H1 (cell line): ENCODE measurements around the gene MAP3K10. TPM values are rescaled to one million over a fixed set of nuclear protein-coding genes. Genes with fewer than 3 reads are reported as not detected.
A peak's percentile ranks its signal among the peaks of the same experiment; 100 is the strongest.

Source experiments
- CTCF ChIA-PET: fragments of 300-600 bp; sonication (Branson Sonifier 250); formaldehyde crosslinking; loops from one replicate; lab custom pipeline; 2021; ENCODE audit not compliant: partially characterized antibody; lab: Charles Lee
- POLR2A ChIA-PET: fragments of 300-600 bp; sonication (Branson Sonifier 250); formaldehyde crosslinking; loops from one replicate; lab custom pipeline; 2021; ENCODE audit warnings: inconsistent platforms; ENCODE audit not compliant: partially characterized antibody; lab: Charles Lee
- DNase-seq, 2 experiments: peaks; one replicate each; pipeline versions ENCODE4 v3.0.0 to v3.0.0-alpha.2; 2010 to 2022; ENCODE audit warnings: low spot score in 2 of 2, low read depth in 1 of 2, mixed read lengths in 1 of 2
- FAIRE-seq: peaks from 2 replicates; lab custom pipeline; 2011; peaks lifted over from hg19 to GRCh38; lab: Jason Lieb, UNC
- H2AFZ ChIP-seq: 2 replicates; pipeline ENCODE4 v1.8.1; 2012; ENCODE audit warnings: low read length, inconsistent platforms
- H2AK5ac ChIP-seq: 2 replicates; pipeline ENCODE4 v1.6.1; 2013; ENCODE audit warnings: low read depth, low read length
- H2BK120ac ChIP-seq: replicated peaks from 2 replicates; pipeline ENCODE3; 2013; ENCODE audit warnings: low read depth, low read length, inconsistent platforms
- H2BK12ac ChIP-seq: 2 replicates; pipeline ENCODE4 v1.6.1; 2013; ENCODE audit warnings: low read depth, low read length
- H2BK15ac ChIP-seq: 2 replicates; pipeline ENCODE4 v1.6.1; 2013; ENCODE audit warnings: low read length
- H2BK20ac ChIP-seq: 2 replicates; pipeline ENCODE4 v1.6.1; 2013; ENCODE audit warnings: low read length
- H2BK5ac ChIP-seq: 2 replicates; pipeline ENCODE4 v1.6.1; 2013; ENCODE audit warnings: low read depth, low read length
- H3K14ac ChIP-seq: 2 replicates; pipeline ENCODE4 v1.6.1; 2013; ENCODE audit warnings: inconsistent platforms; ENCODE audit not compliant: insufficient read length
- H3K18ac ChIP-seq: 2 replicates; pipeline ENCODE4 v1.6.1; 2013; ENCODE audit warnings: low read length; ENCODE audit errors: extremely low read depth
- H3K23ac ChIP-seq: 2 replicates; pipeline ENCODE4 v1.6.1; 2013; ENCODE audit warnings: inconsistent platforms; ENCODE audit not compliant: insufficient read length
- H3K23me2 ChIP-seq: 2 replicates; pipeline ENCODE4 v1.6.1; 2013; ENCODE audit warnings: low read depth, low read length
- H3K27ac ChIP-seq: 2 replicates; pipeline ENCODE4 v1.6.1; 2011; ENCODE audit warnings: low read depth, low read length, inconsistent platforms
- H3K27me3 ChIP-seq, 4 experiments: replicated peaks in 1 of 4; 1 replicate in 1 of 4; 2 replicates in 3 of 4; pipeline versions ENCODE4 v1.6.1 to v1.8.1; 2011 to 2013; ENCODE audit warnings: low read length in 3 of 4, mild to moderate bottlenecking in 3 of 4, inconsistent platforms in 2 of 4, mixed read lengths in 2 of 4, moderate library complexity in 1 of 4; ENCODE audit not compliant: control insufficient read depth in 3 of 4, insufficient read depth in 3 of 4; ENCODE audit errors: extremely low read depth in 1 of 4
- H3K36me3 ChIP-seq, 4 experiments: 2 replicates each; pipeline versions ENCODE4 v1.6.1 to v1.8.1; 2011 to 2013; ENCODE audit warnings: mild to moderate bottlenecking in 4 of 4, low read length in 3 of 4, moderate library complexity in 2 of 4, control low read depth in 1 of 4, inconsistent platforms in 1 of 4; ENCODE audit not compliant: insufficient read depth in 4 of 4, control insufficient read depth in 2 of 4
- H3K4ac ChIP-seq: replicated peaks from 2 replicates; pipeline ENCODE3; 2013; ENCODE audit warnings: low read length, low read depth, mixed read lengths, inconsistent platforms; ENCODE audit not compliant: insufficient read length
- H3K4me1 ChIP-seq, 4 experiments: replicated peaks in 1 of 4; 1 replicate in 1 of 4; 2 replicates in 3 of 4; pipeline versions ENCODE4 v1.6.1 to v1.8.1; 2011 to 2013; ENCODE audit warnings: low read length in 3 of 4, inconsistent platforms in 2 of 4, mixed read lengths in 1 of 4; ENCODE audit not compliant: insufficient read depth in 4 of 4, control insufficient read depth in 3 of 4
- H3K4me2 ChIP-seq, 2 experiments: 2 replicates each; pipeline versions ENCODE4 v1.6.1 to v1.8.1; 2011 to 2013; ENCODE audit warnings: low read depth in 2 of 2, low read length in 2 of 2, control low read depth in 1 of 2, inconsistent platforms in 1 of 2, mild to moderate bottlenecking in 1 of 2; ENCODE audit not compliant: insufficient read depth in 1 of 2
- H3K4me3 ChIP-seq, 4 experiments: fragments of 200-600, 300-600 bp in 1 of 4; sonication (generic), shearing (Covaris generic), sonication (Bioruptor Twin) in 1 of 4; 2 replicates each; pipeline versions ENCODE4 v1.5.1 to v1.8.1; 2011 to 2016; ENCODE audit warnings: low read length in 4 of 4, low read depth in 3 of 4, control low read depth in 2 of 4, inconsistent platforms in 2 of 4, mild to moderate bottlenecking in 2 of 4, mixed read lengths in 1 of 4, moderate library complexity in 1 of 4; ENCODE audit not compliant: insufficient read depth in 2 of 4; ENCODE audit errors: extremely low read depth in 1 of 4
- H3K56ac ChIP-seq: replicated peaks from 2 replicates; pipeline ENCODE3; 2013; ENCODE audit warnings: low read depth, mild to moderate bottlenecking, mixed read lengths, low read length, inconsistent platforms; ENCODE audit not compliant: insufficient read length
- H3K79me1 ChIP-seq: 2 replicates; pipeline ENCODE4 v1.6.1; 2013; ENCODE audit warnings: low read depth, low read length, control low read depth
- H3K79me2 ChIP-seq, 2 experiments: 2 replicates each; pipeline versions ENCODE4 v1.6.1 to v1.8.1; 2012 to 2013; ENCODE audit warnings: low read length in 2 of 2, mild to moderate bottlenecking in 2 of 2, inconsistent platforms in 1 of 2; ENCODE audit not compliant: insufficient read depth in 2 of 2, control insufficient read depth in 1 of 2
- H3K9ac ChIP-seq, 4 experiments: replicated peaks in 1 of 4; 1 replicate in 1 of 4; 2 replicates in 3 of 4; pipeline versions ENCODE4 v1.6.1 to v1.8.1; 2011 to 2013; ENCODE audit warnings: low read depth in 3 of 4, low read length in 3 of 4, control low read depth in 2 of 4, mild to moderate bottlenecking in 2 of 4, moderate library complexity in 2 of 4, inconsistent platforms in 1 of 4; ENCODE audit errors: extremely low read depth in 1 of 4
- H3K9me3 ChIP-seq, 2 experiments: 2 replicates each; pipeline versions ENCODE4 v1.6.1 to v1.8.1; 2012 to 2013; ENCODE audit warnings: mild to moderate bottlenecking in 2 of 2, moderate library complexity in 2 of 2, control low read depth in 1 of 2, inconsistent platforms in 1 of 2, low read depth in 1 of 2, low read length in 1 of 2, mixed read lengths in 1 of 2; ENCODE audit not compliant: insufficient read depth in 2 of 2
- H4K20me1 ChIP-seq, 2 experiments: replicated peaks in 1 of 2; 2 replicates each; pipeline versions ENCODE3 to v1.8.1; 2011 to 2013; ENCODE audit warnings: inconsistent platforms in 2 of 2, low read length in 2 of 2, mild to moderate bottlenecking in 1 of 2; ENCODE audit not compliant: insufficient read depth in 2 of 2, control insufficient read depth in 1 of 2
- H4K5ac ChIP-seq: 2 replicates; pipeline ENCODE4 v1.6.1; 2013; ENCODE audit warnings: low read length, low read depth, mixed read lengths, inconsistent platforms; ENCODE audit not compliant: insufficient read length
- H4K8ac ChIP-seq: 2 replicates; pipeline ENCODE4 v1.8.0; 2013; ENCODE audit warnings: mild to moderate bottlenecking, moderate library complexity, low read length, inconsistent platforms; ENCODE audit not compliant: insufficient read depth; ENCODE audit errors: extremely low read depth
- H4K91ac ChIP-seq: replicated peaks from 2 replicates; pipeline ENCODE3; 2013; ENCODE audit warnings: low read length, mixed read lengths, inconsistent platforms; ENCODE audit not compliant: insufficient read length
- BCL11A ChIP-seq, 2 experiments: IDR thresholded peaks; one replicate each; pipeline ENCODE4 v1.6.1; 2011; ENCODE audit warnings: low read depth in 2 of 2, low read length in 2 of 2, mild to moderate bottlenecking in 2 of 2
- CBX8 ChIP-seq: fragments of 300-800, 300-1000 bp; sonication (generic); IDR thresholded peaks from 2 replicates; pipeline ENCODE4 v1.7.1; 2016; ENCODE audit warnings: low read depth, low read length, borderline replicate concordance
- EGR1 ChIP-seq: IDR thresholded peaks from 2 replicates; pipeline ENCODE4 v1.6.1; 2011; ENCODE audit warnings: low read depth, low read length, borderline replicate concordance
- FOSL1 ChIP-seq: IDR thresholded peaks from 2 replicates; pipeline ENCODE4 v1.6.1; 2011; ENCODE audit warnings: mild to moderate bottlenecking, low read depth, low read length, moderate library complexity; ENCODE audit not compliant: insufficient read depth
- GABPA ChIP-seq: IDR thresholded peaks from 2 replicates; pipeline ENCODE4 v1.6.1; 2011; ENCODE audit warnings: mild to moderate bottlenecking, low read length, moderate library complexity, borderline replicate concordance; ENCODE audit not compliant: insufficient read depth
- GTF2F1 ChIP-seq: IDR thresholded peaks from 2 replicates; pipeline ENCODE4 v1.6.1; 2012; ENCODE audit warnings: low read depth, low read length, improper control_type of control experiment, borderline replicate concordance
- MAX ChIP-seq: IDR thresholded peaks from 2 replicates; pipeline ENCODE4 v1.6.1; 2012; ENCODE audit warnings: inconsistent platforms
- NANOG ChIP-seq: IDR thresholded peaks from 2 replicates; pipeline ENCODE4 v1.6.1; 2011; ENCODE audit warnings: low read length, low read depth, mild to moderate bottlenecking, inconsistent platforms; ENCODE audit not compliant: insufficient read depth, poor library complexity, severe bottlenecking
- RAD21 ChIP-seq, 2 experiments: IDR thresholded peaks in 1 of 2; conservative IDR thresholded peaks in 1 of 2; 2 replicates each; pipeline ENCODE4 v1.6.1; 2011; ENCODE audit warnings: low read depth in 2 of 2, low read length in 2 of 2, improper control_type of control experiment in 1 of 2, inconsistent platforms in 1 of 2, mild to moderate bottlenecking in 1 of 2, moderate library complexity in 1 of 2
- RNF2 ChIP-seq: fragments of 200-900, 300-1000 bp; sonication (generic); IDR thresholded peaks from 2 replicates; pipeline ENCODE4 v1.7.1; 2016; ENCODE audit warnings: borderline replicate concordance, low read depth, mild to moderate bottlenecking, antibody characterized with exemption, low read length; ENCODE audit not compliant: poor library complexity, severe bottlenecking; ENCODE audit errors: missing control alignments
- SP4 ChIP-seq: IDR thresholded peaks from 2 replicates; pipeline ENCODE4 v1.6.1; 2012; ENCODE audit warnings: low read length, inconsistent platforms
- TBP ChIP-seq: IDR thresholded peaks from 2 replicates; pipeline ENCODE4 v1.6.1; 2011; ENCODE audit warnings: low read depth, low read length, improper control_type of control experiment
- WGBS, 2 experiments: shearing (Covaris generic) in 1 of 2; methylation state at CpG; one replicate each; pipeline versions ENCODE4 v1.1.6 to v1.1.7; 2013 to 2015; ENCODE audit warnings: low lambda C conversion rate in 2 of 2, mixed read lengths in 2 of 2, inconsistent platforms in 1 of 2, low coverage in 1 of 2, missing lambda C conversion rate in 1 of 2; ENCODE audit not compliant: insufficient replicate concordance in 2 of 2, insufficient coverage in 1 of 2, insufficient read length in 1 of 2; ENCODE audit errors: extremely low coverage in 1 of 2, missing lambda C conversion rate in 1 of 2; 5-methylcytosine and 5-hydroxymethylcytosine counted together
- polyA plus RNA-seq, 7 experiments: library from polyadenylated mRNA; depleted of rRNA in 3 of 7; stranded (reverse) in 5 of 7; unstranded in 2 of 7; fragments of >200 nt in 5 of 7; fragments of 200-250 nt in 2 of 7; gene quantifications; 1 replicate in 5 of 7; 2 replicates in 1 of 7; 4 replicates in 1 of 7; pipeline versions ENCODE4 v1.2.1 to v1.2.3, GENCODE V29; 2011 to 2013; ENCODE audit warnings: missing spikeins in 2 of 7, mixed read lengths in 2 of 7
- total RNA-seq: library from RNA; stranded (reverse); fragmentation: NEBNext Ultra II Directional; extraction: Animal tissue kit (Norgen Biotek cat#: 25700); gene quantifications from 2 replicates; pipeline ENCODE4 v1.2.1, GENCODE V29; 2021

MAP3K10 gene
- total and polyA plus RNA-seq, 2 of the 8 experiments (the other 6 are each of a cell fraction or from before 2014, with no cell fraction given), result 4.9 to 15.9 TPM

- Histone ChIP-seq H2BK20ac (no peak overlapping the region), H2BK120ac (no peak overlapping the region), H4K91ac (no peak overlapping the region), H2AFZ (no peak overlapping the region), H2BK12ac (no peak overlapping the region), H3K79me2 (no peaks in the 10 kb centered on the region), H4K5ac (no peak overlapping the region), H3K56ac (no peak overlapping the region), H3K36me3 (peaks cover 0 to 2% (median 0%) of the 10 kb centered on the region in 4 experiments; a peak in 1 of 8 replicates), H2AK5ac (no peak overlapping the region), H3K23me2 (no peaks in the 10 kb centered on the region), H3K4me3 (no peak overlapping the region), H3K23ac (no peak overlapping the region), H3K4ac (no peak overlapping the region), H2BK5ac (no peak overlapping the region), H3K18ac (no peak overlapping the region), H3K9ac (no peak overlapping the region), H4K20me1 (no peaks in the 10 kb centered on the region), H3K9me3 (no peaks in the 10 kb centered on the region), H3K27ac (no peak overlapping the region), H3K27me3 (no peaks in the 10 kb centered on the region), H3K79me1 (no peaks in the 10 kb centered on the region), H3K4me1 (peaks cover 0 to 2% (median 0%) of the 10 kb centered on the region in 4 experiments; a peak in 1 of 7 replicates), H2BK15ac (no peak overlapping the region), H4K8ac (no peak overlapping the region), H3K14ac (no peak overlapping the region), H3K4me2 (no peak overlapping the region)
- WGBS, 2 experiments, result 62% methylated on average over 5 of the region's 5 CpGs; no CpG with 5 or more reads in 1 of the 2 experiments
- DNase-seq (no peak), FAIRE-seq (peak; percentile 28)
- CTCF ChIA-PET, result interaction anchor here (0.6 to 1.2 kb wide), 7 partner anchors 14 to 75 kb away, joined by 3 to 6 read pairs (median 3); partner anchors contain the start of genes AKT2 and MAP3K10
- POLR2A ChIA-PET, result interaction anchor here (0.6 to 0.9 kb wide), 2 partner anchors 45 to 767 kb away, joined by 3 to 5 read pairs; no protein-coding TSS in a partner anchor
- no peak for TF ChIP-seq GABPA
- TF ChIP-seq CBX8, result no peak
- TF ChIP-seq SP4, result no peak
- TF ChIP-seq NANOG, result no peak
- peak; percentile 25; the same call in 1 of the 2 replicates for TF ChIP-seq TBP
- no peak for TF ChIP-seq EGR1
- no peak for TF ChIP-seq RNF2
- no peak for TF ChIP-seq FOSL1
- TF ChIP-seq BCL11A (IDR thresholded peaks at IDR 0.05; ENCODE audit: low read depth in 2 of 2, low read length in 2 of 2), result no peak
- TF ChIP-seq MAX, result no peak
- TF ChIP-seq GTF2F1, result no peak
- TF ChIP-seq RAD21 (IDR thresholded peaks at IDR 0.05 in 1 of 2, conservative IDR thresholded peaks at IDR 0.05 in 1 of 2; ENCODE audit: low read depth in 2 of 2, low read length in 2 of 2), result peak in 1 of 2 experiments; percentile 17; a peak in 1 of 4 replicates
Measured at GRCh38 chr19:40210889-40211288, 19.7 kb downstream of the MAP3K10 start.
